GM10266 (cell line): ENCODE measurements around the gene RASGRP1.

Source experiments
- DNase-seq: peaks from one replicate; pipeline ENCODE4 v3.0.0; 2012; ENCODE audit errors: extremely low spot score
- CTCF ChIP-seq: IDR thresholded peaks from 2 replicates; pipeline ENCODE4 v1.5.1; 2012; ENCODE audit warnings: mild to moderate bottlenecking, low read depth; ENCODE audit not compliant: control insufficient read depth, insufficient read depth; ENCODE audit errors: missing control alignments

The RASGRP1 gene

DNA sequence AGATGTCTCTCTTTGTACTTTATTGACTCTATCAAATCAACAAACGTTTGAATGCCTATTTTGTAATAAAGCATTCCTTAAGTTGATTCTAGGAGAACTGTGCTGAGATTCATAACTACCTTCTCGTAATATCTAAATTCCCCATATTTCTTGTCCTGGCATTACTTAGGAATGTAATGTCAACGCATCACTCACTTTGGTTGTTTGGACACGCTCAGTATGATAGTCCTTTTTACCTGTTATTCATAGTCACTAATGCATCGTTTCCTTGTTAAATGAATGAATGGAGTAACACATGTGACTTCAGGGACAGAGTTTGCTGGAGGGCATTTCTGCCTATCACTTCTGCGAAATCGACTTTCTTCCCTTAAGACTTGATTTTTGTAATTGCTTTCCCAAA lies 44.1 kb upstream of the RASGRP1 start:
- TF ChIP-seq CTCF, result no peak
- no peak for DNase-seq

DNA sequence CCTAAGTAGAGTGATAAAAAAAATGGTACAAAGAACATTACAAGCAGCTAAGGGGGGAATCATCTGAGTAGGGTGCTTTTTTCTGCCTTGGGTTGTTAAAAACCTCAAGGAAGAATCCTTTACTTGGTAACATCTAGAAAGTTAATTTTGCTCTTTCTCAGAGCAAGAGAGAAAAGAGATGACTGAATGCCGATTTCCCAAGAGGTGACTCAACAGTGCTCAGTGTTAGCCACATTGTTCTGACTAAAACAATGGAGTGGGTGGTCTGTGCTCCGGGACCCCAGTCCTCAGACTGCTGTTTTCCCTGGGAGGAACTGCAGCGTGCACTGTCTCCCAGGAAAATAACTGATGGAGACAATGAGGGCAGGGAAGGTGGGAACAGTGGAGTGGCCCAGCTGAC lies 41.1 kb upstream of the RASGRP1 start:
- no peak for DNase-seq
- TF ChIP-seq CTCF, result no peak

DNA sequence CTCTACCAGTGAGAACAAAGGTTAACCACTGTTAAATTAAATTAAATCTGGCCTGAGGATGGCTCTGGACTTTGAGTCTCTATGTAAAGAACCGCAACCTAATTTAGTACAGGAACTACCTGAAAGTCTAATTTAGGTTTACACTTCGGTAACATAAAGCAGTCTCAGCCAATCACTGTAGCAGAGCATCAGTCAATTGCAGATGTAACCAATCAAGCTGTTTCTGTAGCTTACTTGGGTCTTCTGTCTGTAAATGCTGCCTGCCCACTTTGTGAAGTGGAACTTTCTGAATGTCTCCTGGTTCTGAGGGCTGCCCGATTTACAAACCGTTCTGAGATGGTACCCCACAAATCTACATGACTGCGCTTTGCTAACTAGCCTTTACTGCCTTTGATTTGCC lies 39.1 kb upstream of the RASGRP1 start:
- no peak for TF ChIP-seq CTCF
- no peak for DNase-seq

- DNase-seq, result no peak
- no peak for TF ChIP-seq CTCF
Measured at GRCh38 chr15:38602910-38603670, 38.5 kb upstream of the RASGRP1 start.

- DNase-seq, result no peak
- no peak for TF ChIP-seq CTCF
Measured at GRCh38 chr15:38600236-38600635, 35.6 kb upstream of the RASGRP1 start.

DNA sequence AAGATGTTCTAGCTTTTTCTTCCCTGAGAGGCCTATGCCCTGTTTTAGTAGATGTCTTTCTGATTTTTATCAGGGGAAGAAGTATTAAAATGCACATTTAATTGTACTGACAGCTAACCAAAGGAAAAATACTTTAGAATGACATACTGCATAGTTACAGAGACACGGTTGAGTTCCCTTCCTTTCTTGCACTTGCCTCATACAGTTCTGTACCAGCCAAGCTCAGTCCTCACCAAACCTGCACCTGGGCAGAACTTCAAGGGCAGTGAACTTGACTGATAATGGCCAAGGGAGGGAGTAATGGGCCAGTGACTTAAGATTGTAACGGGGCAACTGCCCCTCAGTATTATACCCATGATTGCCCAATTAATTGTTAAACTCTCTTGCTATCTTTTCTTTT lies 34.1 kb upstream of the RASGRP1 start:
- no peak for DNase-seq
- TF ChIP-seq CTCF, result no peak

DNA sequence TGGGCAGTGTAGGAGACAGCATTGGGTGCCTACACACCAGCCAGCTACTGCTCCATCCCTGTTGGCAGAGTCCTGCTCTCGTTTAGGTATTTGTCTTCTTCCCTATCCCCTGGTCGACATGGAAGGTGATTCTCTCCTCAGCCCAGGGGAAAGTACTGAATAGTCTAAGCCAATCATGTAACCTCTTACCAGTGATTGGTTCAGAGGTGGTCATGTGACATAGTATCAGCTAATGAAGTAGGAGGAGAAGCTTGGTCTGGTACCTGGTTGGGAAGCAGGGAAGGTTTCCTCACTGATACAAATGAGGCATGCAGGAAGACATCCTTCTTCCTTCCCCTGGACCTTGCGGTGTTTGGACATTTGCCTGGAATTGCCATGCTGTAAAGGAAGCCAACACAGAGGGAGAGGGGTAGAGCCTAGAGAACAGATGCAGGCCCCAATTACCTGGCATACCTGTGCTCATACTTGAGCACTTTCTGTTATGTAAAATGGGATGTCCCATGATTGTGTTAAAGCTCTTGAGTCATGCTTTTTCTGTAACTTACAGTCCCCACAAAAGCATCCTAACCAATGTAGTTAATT lies 32.7 kb upstream of the RASGRP1 start:
- DNase-seq, result no peak
- no peak for TF ChIP-seq CTCF
